Activated T-helper 1 cell treated with Interleukin-2 at 50 U/mL for 16 hours (primary cell): ENCODE results near the gene ANKRD53.
"Not testable (repeated sequence)": the region's sequence is repeated elsewhere in the genome, so short reads cannot be mapped to it uniquely, and the experiment has no call there.

ENCODE experiments used
- DNase-seq: peaks from one replicate; pipeline ENCODE4 v3.0.0-alpha.2; 2020; ENCODE audit warnings: low read depth

ANKRD53 gene

DNA sequence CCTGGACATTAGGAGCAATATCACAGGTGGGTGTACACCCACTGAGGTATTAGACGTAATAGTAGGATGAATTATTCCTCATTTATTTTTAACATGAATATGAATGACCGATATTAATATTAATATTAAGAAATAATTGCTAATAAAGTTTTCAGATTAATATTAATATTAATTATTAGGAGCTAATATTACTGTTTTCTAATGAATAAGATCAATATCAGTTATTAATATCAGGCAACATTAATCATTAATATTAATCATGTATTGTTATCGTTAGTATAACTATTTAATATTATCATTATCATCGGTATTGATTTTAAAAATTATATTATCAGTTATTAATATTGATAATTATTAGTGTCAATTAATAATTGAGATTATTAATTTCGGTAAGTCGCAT, 41.6 kb downstream of the ANKRD53 start:
- DNase-seq, result not testable (repeated sequence)

DNA sequence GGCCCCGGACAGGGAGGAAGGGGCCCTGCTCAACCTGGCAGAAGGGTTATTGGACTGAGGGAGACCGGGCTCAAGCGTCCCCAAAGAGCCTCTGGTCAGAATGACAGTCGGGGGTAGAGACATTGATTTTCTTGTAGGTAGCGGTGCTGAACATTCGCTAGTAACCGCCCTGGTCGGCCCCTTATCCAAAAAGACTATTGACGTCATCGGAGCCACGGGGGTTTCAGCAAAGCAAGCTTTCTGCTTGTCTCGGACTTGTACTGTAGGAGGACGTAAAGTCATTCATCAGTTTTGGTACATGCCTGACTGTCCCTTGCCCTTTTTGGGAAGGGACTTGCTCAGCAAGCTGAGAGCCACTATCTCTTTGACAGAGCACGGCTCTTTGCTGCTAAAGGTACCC, 43.0 kb downstream of the ANKRD53 start:
- not testable (repeated sequence) for DNase-seq

DNA sequence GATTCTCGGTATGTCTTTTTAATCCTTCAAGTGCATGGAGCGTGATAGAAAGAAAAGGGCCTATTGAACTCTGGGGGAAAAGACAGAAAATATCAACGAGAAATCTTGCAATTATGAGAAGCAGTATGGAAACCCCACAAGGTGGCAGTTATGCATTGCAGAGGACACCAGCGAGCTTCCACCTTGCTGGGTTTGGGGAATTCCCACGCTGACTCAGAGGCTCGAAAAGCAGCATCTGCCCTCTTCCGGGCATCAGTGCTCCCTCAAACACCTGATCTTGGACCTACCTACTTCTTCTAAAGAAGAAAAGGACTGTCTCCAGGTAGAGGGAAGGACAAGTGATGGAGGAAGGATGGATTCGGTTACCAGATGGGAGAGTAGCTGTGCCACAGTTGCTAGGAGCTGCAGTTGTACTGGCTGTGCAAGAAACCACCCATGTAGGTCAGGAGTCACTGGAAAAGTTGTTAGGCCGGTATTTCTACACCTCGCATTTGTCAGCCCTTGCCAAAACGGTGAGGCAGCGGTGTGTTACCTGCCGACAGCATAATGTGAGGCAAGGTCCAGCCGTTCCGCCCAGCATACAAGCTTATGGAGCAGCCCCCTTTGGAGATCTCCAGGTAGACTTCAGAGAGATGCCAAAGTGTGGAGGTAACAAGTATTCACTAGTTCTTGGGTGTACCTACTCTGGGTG, 45.3 kb downstream of the ANKRD53 start:
- DNase-seq, result peak; percentile 29
